ENCODE results near the gene CD8B2.
"Not testable (repeated sequence)": the region's sequence is repeated elsewhere in the genome, so short reads cannot be mapped to it uniquely, and the experiment has no call there.

The CD8B2 gene

GRCh38 chr2:106553321-106553720 lies 66.2 kb downstream of the CD8B2 start:
- CTCF ChIA-PET = no interaction called here
- POLR2A ChIA-PET (ENCODE audit: low non-redundant PET) = no interaction called here
- no peak for DNase-seq (ENCODE audit: low spot score)
- no peak for TF ChIP-seq CTCF (conservative IDR thresholded peaks at IDR 0.05; ENCODE audit: low read depth)
- no peak overlapping the region for H3K27ac ChIP-seq

DNA sequence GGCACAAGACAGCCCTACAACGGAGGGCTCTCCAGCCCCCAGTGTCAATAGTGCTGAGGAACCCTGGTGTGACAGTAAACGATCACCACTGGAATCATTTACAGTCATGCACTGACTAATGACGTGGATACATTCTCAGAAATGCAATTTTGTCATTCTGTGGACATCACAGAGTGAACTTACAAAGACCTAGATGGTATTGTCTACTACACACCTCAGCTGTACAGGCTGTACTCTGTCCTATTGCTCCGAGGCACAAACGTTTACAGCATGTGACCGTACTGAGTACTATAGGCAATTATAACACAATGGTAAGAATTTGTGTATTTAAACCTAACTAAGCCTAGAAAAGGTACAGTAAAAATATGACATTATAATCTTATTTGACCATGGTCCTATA lies 67.2 kb downstream of the CD8B2 start:
- POLR2A ChIA-PET (ENCODE audit: low non-redundant PET) = no interaction called here
- TF ChIP-seq CTCF (conservative IDR thresholded peaks at IDR 0.05; ENCODE audit: low read depth) = no peak
- no peak overlapping the region for H3K27ac ChIP-seq
- DNase-seq (ENCODE audit: low spot score) = no peak
- CTCF ChIA-PET = interaction anchor here (0.8 kb wide), 1 partner anchor 19 kb away, joined by 4 read pairs; no protein-coding TSS in a partner anchor

- CTCF ChIA-PET = interaction anchor here (0.8 kb wide), 1 partner anchor 18 kb away, joined by 4 read pairs; no protein-coding TSS in a partner anchor
- DNase-seq (ENCODE audit: low spot score) = no peak
- POLR2A ChIA-PET (ENCODE audit: low non-redundant PET) = no interaction called here
- no peak overlapping the region for H3K27ac ChIP-seq
- no peak for TF ChIP-seq CTCF (conservative IDR thresholded peaks at IDR 0.05; ENCODE audit: low read depth)
These were observed 67.9 kb downstream of the CD8B2 start for GRCh38 chr2:106555053-106555452.

DNA sequence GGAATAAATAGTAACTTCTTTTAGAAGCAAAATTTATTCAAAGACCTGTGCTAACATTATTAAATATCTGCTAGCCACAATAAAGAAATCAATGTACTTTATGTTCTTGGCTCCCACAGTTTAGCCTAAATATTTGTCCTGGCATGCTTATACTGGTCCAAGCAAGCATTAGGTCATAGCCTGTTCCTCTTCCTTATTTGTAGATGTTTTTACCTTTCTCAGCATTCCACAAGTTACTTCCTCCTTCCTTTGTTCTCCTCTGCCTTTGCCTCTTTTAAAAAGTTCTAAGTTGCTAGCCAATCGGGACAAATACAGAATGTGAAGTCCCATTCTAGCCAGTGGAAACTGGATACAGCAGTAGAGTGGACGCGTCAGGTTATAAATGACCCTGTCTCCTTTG lies 72.6 kb downstream of the CD8B2 start:
- DNase-seq (ENCODE audit: low spot score); H3K27ac ChIP-seq; CTCF ChIA-PET: not testable (repeated sequence)
- POLR2A ChIA-PET (ENCODE audit: low non-redundant PET) = interaction anchor here (0.6 kb wide), 1 partner anchor 17 kb away, joined by 9 read pairs; no protein-coding TSS in a partner anchor

DNA sequence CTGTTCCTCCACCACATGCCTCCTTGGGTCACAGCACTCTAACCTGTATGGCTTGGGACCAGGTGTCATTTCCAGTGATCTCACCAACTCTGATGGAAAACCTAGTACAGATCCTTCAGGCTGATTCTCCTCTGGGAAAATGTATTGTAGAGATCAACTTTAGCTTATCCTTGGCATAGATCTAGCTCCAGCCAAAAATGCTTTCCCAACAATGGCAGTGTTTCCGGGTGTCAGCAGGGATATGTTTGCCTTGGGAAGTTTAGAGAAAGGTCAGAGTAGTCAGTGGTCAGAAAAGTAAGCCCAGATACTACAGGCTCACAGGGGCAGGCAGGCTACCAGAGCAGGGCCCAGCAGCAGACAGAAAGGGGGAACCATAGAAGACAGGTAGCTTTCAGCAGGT lies 73.6 kb downstream of the CD8B2 start:
- POLR2A ChIA-PET (ENCODE audit: low non-redundant PET) = no interaction called here
- TF ChIP-seq CTCF (conservative IDR thresholded peaks at IDR 0.05; ENCODE audit: low read depth) = no peak
- no peak for DNase-seq (ENCODE audit: low spot score)
- H3K27ac ChIP-seq = no peak overlapping the region
- CTCF ChIA-PET = no interaction called here

- no peak overlapping the region for H3K27ac ChIP-seq
- ChIA-PET POLR2A (ENCODE audit: low non-redundant PET) (no interaction called here), CTCF (no interaction called here)
- DNase-seq (ENCODE audit: low spot score) = no peak
- TF ChIP-seq CTCF (conservative IDR thresholded peaks at IDR 0.05; ENCODE audit: low read depth) = no peak
These were observed 74.2 kb downstream of the CD8B2 start for GRCh38 chr2:106561356-106561755.

DNA sequence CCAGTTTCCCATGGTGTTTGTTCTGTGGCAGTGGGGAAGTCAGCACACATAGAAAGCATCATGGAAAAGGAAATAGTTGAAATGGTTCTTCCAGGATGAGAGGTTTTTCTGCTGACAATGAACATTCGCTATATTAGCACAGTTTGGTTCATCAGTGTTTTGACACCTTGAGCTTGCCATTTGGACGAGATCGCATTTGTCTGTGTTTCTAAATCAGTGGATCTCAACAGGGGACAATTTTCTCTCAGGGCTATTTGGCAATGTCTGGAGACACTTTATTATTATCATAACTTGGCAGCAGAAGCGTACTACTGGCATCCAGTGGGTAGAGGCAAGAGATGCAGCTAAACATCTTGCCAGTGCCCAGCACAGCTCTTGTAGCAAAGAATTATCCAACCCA lies 74.6 kb downstream of the CD8B2 start:
- ChIA-PET POLR2A (ENCODE audit: low non-redundant PET) (no interaction called here), CTCF (no interaction called here)
- no peak overlapping the region for H3K27ac ChIP-seq
- no peak for DNase-seq (ENCODE audit: low spot score)
- TF ChIP-seq CTCF (conservative IDR thresholded peaks at IDR 0.05; ENCODE audit: low read depth) = no peak
